BE2C (cell line): Measurements from ENCODE around the gene TMEM151B.

Experiments
- DNase-seq: peaks from one replicate; pipeline ENCODE4 v3.0.0-alpha.2; 2020
- H3K27me3 ChIP-seq: fragments of 250-450 bp; sonication (Bioruptor Pico); 2 replicates; pipeline ENCODE4 v1.5.1; 2020; ENCODE audit warnings: mild to moderate bottlenecking
- H3K36me3 ChIP-seq: fragments of 250-450 bp; sonication (Bioruptor Pico); 2 replicates; pipeline ENCODE4 v1.5.1; 2020; ENCODE audit warnings: mild to moderate bottlenecking
- H3K4me1 ChIP-seq: fragments of 250-450 bp; sonication (Bioruptor Pico); 2 replicates; pipeline ENCODE4 v1.5.1; 2020
- H3K4me3 ChIP-seq: 2 replicates; pipeline ENCODE4 v1.5.1; 2011; ENCODE audit warnings: low read depth, low read length
- H3K9me3 ChIP-seq: fragments of 250-450 bp; sonication (Bioruptor Pico); 2 replicates; pipeline ENCODE4 v1.5.1; 2020
- CTCF ChIP-seq: IDR thresholded peaks from 2 replicates; pipeline ENCODE4 v1.5.1; 2012; ENCODE audit warnings: mild to moderate bottlenecking, low read depth, low read length

Gene TMEM151B

GRCh38 chr6:44275749-44276648 is 5.7 kb downstream of the TMEM151B start:
- H3K27me3 ChIP-seq = no peaks in the 10 kb centered on the region
- TF ChIP-seq CTCF = no peak
- no peak overlapping the region for H3K4me3 ChIP-seq
- no peaks in the 10 kb centered on the region for H3K36me3 ChIP-seq
- DNase-seq = no peak
- no peaks in the 10 kb centered on the region for H3K9me3 ChIP-seq
- H3K4me1 ChIP-seq = peaks cover 4% of the 10 kb centered on the region; the same call in 1 of the 2 replicates

GRCh38 chr6:44276667-44277640 is 6.7 kb downstream of the TMEM151B start:
- Histone ChIP-seq H3K27me3 (no peaks in the 10 kb centered on the region), H3K36me3 (no peaks in the 10 kb centered on the region), H3K9me3 (no peaks in the 10 kb centered on the region), H3K4me1 (no peaks in the 10 kb centered on the region), H3K4me3 (no peak overlapping the region)
- TF ChIP-seq CTCF = no peak
- no peak for DNase-seq

GRCh38 chr6:44277763-44278162 is 7.5 kb downstream of the TMEM151B start:
- Histone ChIP-seq H3K36me3 (no peaks in the 10 kb centered on the region), H3K27me3 (no peaks in the 10 kb centered on the region), H3K4me1 (no peaks in the 10 kb centered on the region), H3K4me3 (no peak overlapping the region), H3K9me3 (no peaks in the 10 kb centered on the region)
- no peak for TF ChIP-seq CTCF
- DNase-seq = no peak

- no peaks in the 10 kb centered on the region for H3K4me1 ChIP-seq
- H3K27me3 ChIP-seq = no peaks in the 10 kb centered on the region
- no peaks in the 10 kb centered on the region for H3K36me3 ChIP-seq
- no peak overlapping the region for H3K4me3 ChIP-seq
- no peaks in the 10 kb centered on the region for H3K9me3 ChIP-seq
- TF ChIP-seq CTCF = no peak
- DNase-seq = no peak
Measured at GRCh38 chr6:44278315-44278714, 8.1 kb downstream of the TMEM151B start.

GRCh38 chr6:44278774-44279697 is 8.8 kb downstream of the TMEM151B start:
- no peak for DNase-seq
- TF ChIP-seq CTCF = no peak
- no peak overlapping the region for H3K4me3 ChIP-seq
- no peaks in the 10 kb centered on the region for H3K36me3 ChIP-seq
- H3K27me3 ChIP-seq = no peaks in the 10 kb centered on the region
- H3K4me1 ChIP-seq = no peaks in the 10 kb centered on the region
- no peaks in the 10 kb centered on the region for H3K9me3 ChIP-seq
